ENCODE measurements around the gene PRKCA.

Gene PRKCA

DNA sequence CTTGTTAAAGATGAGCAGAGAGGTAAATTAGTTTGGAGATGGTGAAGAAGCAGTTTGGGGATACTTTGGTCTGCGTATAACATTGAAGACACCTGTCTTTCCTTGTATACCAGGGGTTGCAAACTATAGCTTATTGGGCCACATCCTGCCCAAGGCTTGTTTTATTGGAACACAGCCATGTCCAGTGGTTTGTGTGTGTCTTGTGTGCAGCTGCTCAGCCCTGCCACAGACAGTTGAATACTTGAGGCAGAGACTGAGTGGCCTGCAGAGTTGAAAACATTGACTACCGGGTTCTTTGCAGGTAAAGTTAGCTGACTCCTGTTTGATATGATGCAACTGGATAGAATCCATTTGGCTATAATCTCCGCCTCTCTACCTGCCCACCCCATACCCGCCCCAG lies 224.4 kb downstream of the PRKCA start:
- H3K9me3 ChIP-seq (ENCODE audit: control insufficient read depth, insufficient read depth, low read length): no peaks in the 10 kb centered on the region
- no peaks in the 10 kb centered on the region for H3K27me3 ChIP-seq (ENCODE audit: control insufficient read depth, insufficient read depth, low read length)
- no CpG with 5 or more reads among the region's 4 CpGs for WGBS (ENCODE audit: insufficient coverage, insufficient read length)
- peaks cover 2% of the 10 kb centered on the region; the same call in 1 of the 2 replicates for H3K4me1 ChIP-seq (ENCODE audit: control insufficient read depth, insufficient read depth, low read length)
- H3K27ac ChIP-seq (ENCODE audit: low read length): no peak overlapping the region
- no peaks in the 10 kb centered on the region for H3K36me3 ChIP-seq (ENCODE audit: control insufficient read depth, insufficient read depth, low read length)
- DNase-seq (ENCODE audit: low read depth, low spot score): no peak
- H3K4me3 ChIP-seq (ENCODE audit: low read length): no peak overlapping the region

GRCh38 chr17:66527335-66527734 lies 224.9 kb downstream of the PRKCA start:
- Histone ChIP-seq H3K27ac (ENCODE audit: low read length) (no peak overlapping the region), H3K36me3 (ENCODE audit: control insufficient read depth, insufficient read depth, low read length) (no peaks in the 10 kb centered on the region), H3K27me3 (ENCODE audit: control insufficient read depth, insufficient read depth, low read length) (no peaks in the 10 kb centered on the region), H3K4me1 (ENCODE audit: control insufficient read depth, insufficient read depth, low read length) (peaks cover 2% of the 10 kb centered on the region; the same call in 1 of the 2 replicates), H3K4me3 (ENCODE audit: low read length) (no peak overlapping the region), H3K9me3 (ENCODE audit: control insufficient read depth, insufficient read depth, low read length) (no peaks in the 10 kb centered on the region)
- no peak for DNase-seq (ENCODE audit: low read depth, low spot score)
- WGBS (ENCODE audit: insufficient coverage, insufficient read length): no CpG with 5 or more reads among the region's 5 CpGs

GRCh38 chr17:66531851-66532295 lies 229.5 kb downstream of the PRKCA start:
- Histone ChIP-seq H3K9me3 (ENCODE audit: control insufficient read depth, insufficient read depth, low read length) (no peaks in the 10 kb centered on the region), H3K27ac (ENCODE audit: low read length) (no peak overlapping the region), H3K4me3 (ENCODE audit: low read length) (no peak overlapping the region), H3K27me3 (ENCODE audit: control insufficient read depth, insufficient read depth, low read length) (no peaks in the 10 kb centered on the region), H3K36me3 (ENCODE audit: control insufficient read depth, insufficient read depth, low read length) (no peaks in the 10 kb centered on the region), H3K4me1 (ENCODE audit: control insufficient read depth, insufficient read depth, low read length) (peaks cover 4% of the 10 kb centered on the region; the same call in 1 of the 2 replicates)
- DNase-seq (ENCODE audit: low read depth, low spot score): no peak
- WGBS (ENCODE audit: insufficient coverage, insufficient read length): no CpG with 5 or more reads among the region's 5 CpGs

- no CpG with 5 or more reads among the region's 9 CpGs for WGBS (ENCODE audit: insufficient coverage, insufficient read length)
- H3K27ac ChIP-seq (ENCODE audit: low read length): no peak overlapping the region
- no peak for DNase-seq (ENCODE audit: low read depth, low spot score)
- no peaks in the 10 kb centered on the region for H3K36me3 ChIP-seq (ENCODE audit: control insufficient read depth, insufficient read depth, low read length)
- H3K9me3 ChIP-seq (ENCODE audit: control insufficient read depth, insufficient read depth, low read length): no peaks in the 10 kb centered on the region
- H3K27me3 ChIP-seq (ENCODE audit: control insufficient read depth, insufficient read depth, low read length): no peaks in the 10 kb centered on the region
- peaks cover 4% of the 10 kb centered on the region; the same call in 1 of the 2 replicates for H3K4me1 ChIP-seq (ENCODE audit: control insufficient read depth, insufficient read depth, low read length)
- H3K4me3 ChIP-seq (ENCODE audit: low read length): no peak overlapping the region
Observed at GRCh38 chr17:66533572-66533971, 231.2 kb downstream of the PRKCA start.

- Histone ChIP-seq H3K36me3 (ENCODE audit: control insufficient read depth, insufficient read depth, low read length) (no peaks in the 10 kb centered on the region), H3K4me1 (ENCODE audit: control insufficient read depth, insufficient read depth, low read length) (peaks cover 4% of the 10 kb centered on the region; the same call in 1 of the 2 replicates), H3K4me3 (ENCODE audit: low read length) (no peak overlapping the region), H3K27me3 (ENCODE audit: control insufficient read depth, insufficient read depth, low read length) (no peaks in the 10 kb centered on the region), H3K27ac (ENCODE audit: low read length) (no peak overlapping the region), H3K9me3 (ENCODE audit: control insufficient read depth, insufficient read depth, low read length) (no peaks in the 10 kb centered on the region)
- no peak for DNase-seq (ENCODE audit: low read depth, low spot score)
- no CpG with 5 or more reads among the region's 5 CpGs for WGBS (ENCODE audit: insufficient coverage, insufficient read length)
Observed at GRCh38 chr17:66533986-66534385, 231.6 kb downstream of the PRKCA start.

DNA sequence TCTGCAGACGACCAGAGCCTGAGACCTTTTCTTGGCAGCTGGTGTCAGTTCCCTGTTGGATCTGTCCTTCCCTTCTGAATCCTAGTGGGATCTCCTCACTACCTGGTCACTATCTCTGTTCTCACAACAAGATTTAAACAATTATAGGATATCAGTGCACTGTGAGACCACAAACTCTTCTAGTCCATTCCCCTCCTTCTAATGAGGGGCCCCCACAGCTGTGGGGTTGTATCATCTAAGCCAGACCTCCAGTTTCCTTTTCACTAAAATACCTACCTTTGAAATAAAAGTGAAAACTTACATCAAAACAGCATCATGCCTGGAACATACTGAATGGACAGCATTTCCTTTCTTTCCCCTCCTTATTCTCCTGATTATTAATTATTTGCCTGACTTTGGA lies 233.2 kb downstream of the PRKCA start:
- H3K9me3 ChIP-seq (ENCODE audit: control insufficient read depth, insufficient read depth, low read length): no peaks in the 10 kb centered on the region
- H3K4me1 ChIP-seq (ENCODE audit: control insufficient read depth, insufficient read depth, low read length): peaks cover 4% of the 10 kb centered on the region; the same call in 1 of the 2 replicates
- DNase-seq (ENCODE audit: low read depth, low spot score): no peak
- no peak overlapping the region for H3K27ac ChIP-seq (ENCODE audit: low read length)
- no CpG with 5 or more reads among the region's 1 CpG for WGBS (ENCODE audit: insufficient coverage, insufficient read length)
- H3K27me3 ChIP-seq (ENCODE audit: control insufficient read depth, insufficient read depth, low read length): no peaks in the 10 kb centered on the region
- no peak overlapping the region for H3K4me3 ChIP-seq (ENCODE audit: low read length)
- no peaks in the 10 kb centered on the region for H3K36me3 ChIP-seq (ENCODE audit: control insufficient read depth, insufficient read depth, low read length)

GRCh38 chr17:66537502-66537901 lies 235.1 kb downstream of the PRKCA start:
- H3K4me3 ChIP-seq (ENCODE audit: low read length): no peak overlapping the region
- no peaks in the 10 kb centered on the region for H3K36me3 ChIP-seq (ENCODE audit: control insufficient read depth, insufficient read depth, low read length)
- H3K4me1 ChIP-seq (ENCODE audit: control insufficient read depth, insufficient read depth, low read length): peaks cover 3% of the 10 kb centered on the region; the same call in 1 of the 2 replicates
- H3K9me3 ChIP-seq (ENCODE audit: control insufficient read depth, insufficient read depth, low read length): no peaks in the 10 kb centered on the region
- DNase-seq (ENCODE audit: low read depth, low spot score): no peak
- H3K27me3 ChIP-seq (ENCODE audit: control insufficient read depth, insufficient read depth, low read length): no peaks in the 10 kb centered on the region
- H3K27ac ChIP-seq (ENCODE audit: low read length): no peak overlapping the region
- WGBS (ENCODE audit: insufficient coverage, insufficient read length): no CpG with 5 or more reads among the region's 5 CpGs

GRCh38 chr17:66538776-66539175 lies 236.4 kb downstream of the PRKCA start:
- DNase-seq (ENCODE audit: low read depth, low spot score): no peak
- no peaks in the 10 kb centered on the region for H3K27me3 ChIP-seq (ENCODE audit: control insufficient read depth, insufficient read depth, low read length)
- no peak overlapping the region for H3K27ac ChIP-seq (ENCODE audit: low read length)
- H3K4me1 ChIP-seq (ENCODE audit: control insufficient read depth, insufficient read depth, low read length): peaks cover 1% of the 10 kb centered on the region; the same call in 1 of the 2 replicates
- no CpG with 5 or more reads among the region's 5 CpGs for WGBS (ENCODE audit: insufficient coverage, insufficient read length)
- H3K4me3 ChIP-seq (ENCODE audit: low read length): no peak overlapping the region
- H3K9me3 ChIP-seq (ENCODE audit: control insufficient read depth, insufficient read depth, low read length): no peaks in the 10 kb centered on the region
- H3K36me3 ChIP-seq (ENCODE audit: control insufficient read depth, insufficient read depth, low read length): no peaks in the 10 kb centered on the region

DNA sequence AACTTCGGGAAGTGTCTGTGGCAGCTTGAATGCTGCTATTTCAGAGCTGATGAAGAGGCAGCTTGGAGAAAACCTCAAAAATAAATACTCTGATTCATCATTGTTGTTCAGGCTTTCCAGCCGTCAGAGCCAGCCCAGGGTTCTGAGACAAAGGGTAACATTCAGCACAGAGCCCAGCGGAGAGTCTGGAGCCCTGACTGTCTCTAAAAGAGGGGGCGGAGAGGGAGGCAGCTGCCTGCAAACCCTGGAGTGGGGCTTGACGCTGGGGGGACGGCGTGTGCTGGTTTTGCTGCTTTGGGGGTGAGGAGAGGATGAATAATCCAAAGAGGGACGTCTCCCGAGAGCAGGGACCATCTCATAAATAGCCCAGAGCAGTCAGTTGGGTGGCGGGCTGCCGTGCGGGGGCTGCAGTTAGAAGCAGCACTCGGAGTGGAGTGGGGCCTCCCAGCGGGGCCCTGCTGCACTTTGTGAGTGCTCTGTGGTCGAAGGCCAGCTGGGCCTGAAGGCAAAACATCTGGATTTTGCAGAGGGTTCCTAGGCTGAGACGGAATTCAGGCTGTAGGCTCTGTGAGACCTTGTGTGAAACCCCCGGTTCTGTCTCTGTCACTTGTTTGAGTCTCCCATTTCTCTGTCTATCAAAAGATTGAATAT lies 237.8 kb downstream of the PRKCA start:
- Histone ChIP-seq H3K27me3 (ENCODE audit: control insufficient read depth, insufficient read depth, low read length) (no peaks in the 10 kb centered on the region), H3K36me3 (ENCODE audit: control insufficient read depth, insufficient read depth, low read length) (no peaks in the 10 kb centered on the region), H3K4me3 (ENCODE audit: low read length) (no peak overlapping the region), H3K27ac (ENCODE audit: low read length) (no peak overlapping the region), H3K4me1 (ENCODE audit: control insufficient read depth, insufficient read depth, low read length) (peaks cover 1% of the 10 kb centered on the region; the same call in 1 of the 2 replicates), H3K9me3 (ENCODE audit: control insufficient read depth, insufficient read depth, low read length) (no peaks in the 10 kb centered on the region)
- DNase-seq (ENCODE audit: low read depth, low spot score): no peak
- no CpG with 5 or more reads among the region's 17 CpGs for WGBS (ENCODE audit: insufficient coverage, insufficient read length)

DNA sequence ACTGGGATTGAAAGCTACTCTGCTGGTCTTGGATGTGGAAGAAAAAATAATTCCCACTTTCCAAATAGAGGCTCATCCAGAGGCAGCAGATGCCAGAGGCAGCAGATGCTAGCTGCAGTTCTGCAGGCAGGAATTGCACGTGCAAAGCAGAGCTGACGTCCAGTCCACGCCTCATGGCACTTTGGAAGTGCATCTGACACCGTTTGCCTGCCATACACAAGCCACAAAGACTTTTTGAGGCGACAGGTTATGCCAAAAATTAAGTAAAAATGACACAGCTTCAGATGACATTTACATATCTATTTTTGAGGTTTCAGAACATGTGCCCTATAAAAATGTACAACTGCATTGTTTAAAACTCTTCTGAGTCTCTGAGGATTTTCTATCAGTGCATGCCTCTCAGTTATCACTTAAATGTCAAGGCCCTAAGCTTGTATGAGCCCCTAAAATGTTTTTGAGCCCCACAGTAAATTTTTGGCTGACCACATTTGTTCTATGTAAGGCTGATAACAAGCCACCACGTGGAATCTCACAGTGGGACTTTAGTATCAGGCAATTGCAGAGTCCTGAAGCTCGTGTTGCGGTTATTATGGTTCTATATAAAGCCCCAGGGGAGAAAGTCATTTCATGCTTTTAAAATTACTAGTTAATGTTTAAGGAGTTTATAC lies 239.2 kb downstream of the PRKCA start:
- DNase-seq (ENCODE audit: low read depth, low spot score): no peak
- Histone ChIP-seq H3K4me1 (ENCODE audit: control insufficient read depth, insufficient read depth, low read length) (peaks cover 1% of the 10 kb centered on the region; the same call in 1 of the 2 replicates), H3K27ac (ENCODE audit: low read length) (no peak overlapping the region), H3K27me3 (ENCODE audit: control insufficient read depth, insufficient read depth, low read length) (no peaks in the 10 kb centered on the region), H3K9me3 (ENCODE audit: control insufficient read depth, insufficient read depth, low read length) (no peaks in the 10 kb centered on the region), H3K36me3 (ENCODE audit: control insufficient read depth, insufficient read depth, low read length) (no peaks in the 10 kb centered on the region), H3K4me3 (ENCODE audit: low read length) (no peak overlapping the region)
- no CpG with 5 or more reads among the region's 8 CpGs for WGBS (ENCODE audit: insufficient coverage, insufficient read length)

Data from iPS DF 6.9 (cell line).